Measurements from ENCODE around the gene PRSS56. TPM values are rescaled to one million over a fixed set of nuclear protein-coding genes. Genes with fewer than 3 reads are reported as not detected.

PRSS56 gene
- total and polyA plus RNA-seq, 2 of the 13 experiments (the other 11 are each of a cell fraction or from before 2014, with no cell fraction given) = not detected

GRCh38 chr2:232574674-232575403 lies 54.7 kb downstream of the PRSS56 start (continued):
- TF ChIP-seq ZNF18 (CRISPR knock-in tag; IDR thresholded peaks at IDR 0.05; ENCODE audit: insufficient replicate concordance) = no peak
- TF ChIP-seq ZNF563 (CRISPR knock-in tag; IDR thresholded peaks at IDR 0.05) = no peak
- no peak for TF ChIP-seq GATAD1 (CRISPR knock-in tag; IDR thresholded peaks at IDR 0.05)
- TF ChIP-seq ZMYM2 (CRISPR knock-in tag; IDR thresholded peaks at IDR 0.05) = no peak
- TF ChIP-seq ZNF644 (CRISPR knock-in tag; IDR thresholded peaks at IDR 0.05; ENCODE audit: low read depth) = no peak
- TF ChIP-seq SCMH1 (CRISPR knock-in tag; IDR thresholded peaks at IDR 0.05; ENCODE audit: borderline replicate concordance) = no peak
- TF ChIP-seq CEBPG (CRISPR knock-in tag; IDR thresholded peaks at IDR 0.05) = peak; percentile 14; the same call in 1 of the 2 replicates
- no peak for TF ChIP-seq ZNF446 (CRISPR knock-in tag; IDR thresholded peaks at IDR 0.05)
- TF ChIP-seq ZNF761 (CRISPR knock-in tag; conservative IDR thresholded peaks at IDR 0.05) = peak; percentile 58; the same call in 1 of the 2 replicates
- peak; percentile 20; the same call in 1 of the 2 replicates for TF ChIP-seq PITX1 (CRISPR knock-in tag; IDR thresholded peaks at IDR 0.05)
- no peak for TF ChIP-seq HNRNPL (IDR thresholded peaks at IDR 0.05; ENCODE audit: low read depth, low read length)
- TF ChIP-seq TEAD2 (CRISPR knock-in tag; IDR thresholded peaks at IDR 0.05) = no peak
- TF ChIP-seq TBX2 (CRISPR knock-in tag; IDR thresholded peaks at IDR 0.05; ENCODE audit: borderline replicate concordance) = no peak
- TF ChIP-seq ARID3A (IDR thresholded peaks at IDR 0.05; ENCODE audit: low read depth, low read length) = no peak; the same call in none of the 2 replicates
- TF ChIP-seq ZNF101 (CRISPR knock-in tag; IDR thresholded peaks at IDR 0.05; ENCODE audit: borderline replicate concordance, low read depth) = no peak
- TF ChIP-seq HOXA5 (CRISPR knock-in tag; IDR thresholded peaks at IDR 0.05) = no peak
- 0 out of 2 replicates have a peak, but pooled peaks have one; percentile 50 for TF ChIP-seq ZNF331 (CRISPR knock-in tag; IDR thresholded peaks at IDR 0.05)
- 0 out of 2 replicates have a peak, but pooled peaks have one; percentile 33 for TF ChIP-seq HOMEZ (CRISPR knock-in tag; IDR thresholded peaks at IDR 0.05; ENCODE audit: low read depth)
- no peak for TF ChIP-seq NFE2L2 (IDR thresholded peaks at IDR 0.05; ENCODE audit: low read length)
- TF ChIP-seq ZNF740 (CRISPR knock-in tag; IDR thresholded peaks at IDR 0.05) = no peak
- TF ChIP-seq MAFG (CRISPR knock-in tag; IDR thresholded peaks at IDR 0.05) = no peak
- no peak for TF ChIP-seq ZFP36 (IDR thresholded peaks at IDR 0.05; ENCODE audit: borderline replicate concordance, low read depth, low read length, partially characterized antibody)
- no peak for TF ChIP-seq CEBPZ (IDR thresholded peaks at IDR 0.05; ENCODE audit: low read length)

Data from HepG2 (cell line).